ENCODE data around the gene CPD. TPM values are rescaled to one million over a fixed set of nuclear protein-coding genes. Genes with fewer than 3 reads are reported as not detected.

CPD gene
- total and polyA plus RNA-seq, 2 of the 13 experiments (the other 11 are each of a cell fraction or from before 2014, with no cell fraction given): 46.1 to 72.3 TPM

DNA sequence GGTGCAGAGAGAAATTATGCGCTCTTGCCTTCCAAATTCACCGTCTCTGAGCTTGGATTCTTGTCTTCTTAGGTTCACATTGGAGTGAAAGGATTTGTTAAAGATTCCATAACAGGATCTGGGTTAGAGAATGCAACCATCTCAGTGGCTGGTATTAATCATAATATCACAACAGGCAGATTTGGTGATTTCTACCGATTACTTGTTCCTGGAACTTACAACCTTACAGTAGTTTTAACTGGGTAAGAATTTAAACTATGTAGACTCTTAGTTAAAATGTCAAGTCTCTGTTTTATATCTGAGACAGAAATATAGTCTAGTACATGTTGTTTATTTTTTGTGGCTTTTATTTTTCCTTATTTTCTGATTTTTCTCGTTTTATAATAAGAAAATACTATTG lies 42.9 kb downstream of the CPD start (continued):
- TF ChIP-seq ZNF747 (CRISPR knock-in tag; IDR thresholded peaks at IDR 0.05; ENCODE audit: borderline replicate concordance) (no peak), ZNF609 (CRISPR knock-in tag; IDR thresholded peaks at IDR 0.05; ENCODE audit: borderline replicate concordance) (no peak), HOXD1 (CRISPR knock-in tag; IDR thresholded peaks at IDR 0.05) (no peak), ZNF567 (CRISPR knock-in tag; IDR thresholded peaks at IDR 0.05; ENCODE audit: borderline replicate concordance) (no peak), ZBTB10 (CRISPR knock-in tag; IDR thresholded peaks at IDR 0.05; ENCODE audit: borderline replicate concordance) (no peak), POGZ (CRISPR knock-in tag; IDR thresholded peaks at IDR 0.05) (no peak)
